A549 (cell line): ENCODE results near the gene OR8I2. TPM values are rescaled to one million over a fixed set of nuclear protein-coding genes. Genes with fewer than 3 reads are reported as not detected.

Source experiments
- ATAC-seq, 2 experiments: fragments of 200-7000 bp in 1 of 2; fragments of >200 bp in 1 of 2; cut with Nextera tagmentation in 1 of 2; cut with Tn5 transposase in 1 of 2; 3 replicates each; pipeline versions ENCODE4 v1.8.0 to v1.9.1; 2018 to 2020; ENCODE audit warnings: mild to moderate bottlenecking in 1 of 2, moderate library complexity in 1 of 2
- CTCF ChIA-PET: fragments of 300-600 bp; sonication (Branson Sonifier 250); formaldehyde crosslinking; extraction: SDS; loops from one replicate; lab custom pipeline; 2021; ENCODE audit warnings: antibody characterized with exemption, inconsistent platforms; lab: Yijun Ruan, JAX
- POLR2A ChIA-PET: fragments of 350-600 bp; formaldehyde crosslinking; extraction: SDS; loops from one replicate; lab custom pipeline; 2021; ENCODE audit warnings: antibody characterized with exemption, inconsistent platforms; lab: Yijun Ruan, JAX
- DNase-seq, 2 experiments: peaks; one replicate each; pipeline versions ENCODE4 v3.0.0 to v3.0.0-alpha.2; 2011 to 2016; ENCODE audit warnings: low read depth in 1 of 2, low spot score in 1 of 2
- FAIRE-seq: peaks from 2 replicates; lab custom pipeline; 2011; peaks lifted over from hg19 to GRCh38; lab: Jason Lieb, UNC
- H3K27ac ChIP-seq, 2 experiments: fragments of >200 bp; sonication (Bioruptor Twin); formaldehyde crosslinking; 3 replicates each; pipeline ENCODE4 v1.5.1; 2016 to 2017
- H3K4me1 ChIP-seq: fragments of >200 bp; sonication (Bioruptor Twin); formaldehyde crosslinking; 3 replicates; pipeline ENCODE4 v1.6.1; 2016
- H3K4me2 ChIP-seq: fragments of >200 bp; sonication (Bioruptor Twin); formaldehyde crosslinking; 3 replicates; pipeline ENCODE4 v1.6.1; 2016
- H3K4me3 ChIP-seq: fragments of >200 bp; sonication (Bioruptor Twin); formaldehyde crosslinking; 3 replicates; pipeline ENCODE4 v1.5.1; 2016
- H3K9me3 ChIP-seq: fragments of >200 bp; sonication (Bioruptor Twin); formaldehyde crosslinking; 3 replicates; pipeline ENCODE4 v1.6.1; 2016
- BCL3 ChIP-seq: fragments of >200 bp; sonication (Bioruptor Twin); formaldehyde crosslinking; IDR thresholded peaks from 3 replicates; pipeline ENCODE4 v1.6.1; 2016
- BHLHE40 ChIP-seq: IDR thresholded peaks from 2 replicates; pipeline ENCODE4 v1.6.1; 2012; ENCODE audit warnings: low read depth, low read length, inconsistent platforms
- CEBPB ChIP-seq, 2 experiments: fragments of >200 bp in 1 of 2; sonication (Bioruptor Twin) in 1 of 2; formaldehyde crosslinking in 1 of 2; IDR thresholded peaks; 2 replicates each; pipeline ENCODE4 v1.6.1; 2012 to 2016
- CHD2 ChIP-seq: fragments of 150-350 bp; IDR thresholded peaks from 2 replicates; pipeline ENCODE4 v1.6.1; 2014; ENCODE audit warnings: low read length; ENCODE audit not compliant: partially characterized antibody
- CTCF ChIP-seq: fragments of >200 bp; sonication (Bioruptor Twin); formaldehyde crosslinking; IDR thresholded peaks from 3 replicates; pipeline ENCODE4 v1.5.1; 2016
- E2F6 ChIP-seq: IDR thresholded peaks from 2 replicates; pipeline ENCODE4 v1.6.1; 2012; ENCODE audit warnings: low read depth, borderline replicate concordance
- EHF ChIP-seq: fragments of 250-450 bp; sonication (Bioruptor Pico); IDR thresholded peaks from 2 replicates; pipeline ENCODE4 v1.5.0; 2020; ENCODE audit warnings: mild to moderate bottlenecking
- EP300 ChIP-seq, 2 experiments: fragments of >200 bp; sonication (Bioruptor Twin); formaldehyde crosslinking; IDR thresholded peaks; 2 replicates in 1 of 2; 3 replicates in 1 of 2; pipeline ENCODE4 v1.6.1; 2016 to 2017
- ESRRA ChIP-seq: fragments of 150-350 bp; IDR thresholded peaks from 2 replicates; pipeline ENCODE4 v1.6.1; 2014; ENCODE audit warnings: mild to moderate bottlenecking, low read length, borderline replicate concordance
- HMGXB4 ChIP-seq: fragments of 250-450 bp; sonication (Bioruptor Pico); IDR thresholded peaks from 2 replicates; pipeline ENCODE4 v1.5.0; 2021; ENCODE audit warnings: mild to moderate bottlenecking, moderate library complexity, borderline replicate concordance
- HOXB5 ChIP-seq: fragments of 250-450 bp; sonication (Bioruptor Pico); IDR thresholded peaks from 2 replicates; pipeline ENCODE4 v1.5.0; 2020; ENCODE audit warnings: mild to moderate bottlenecking, moderate library complexity
- JUN ChIP-seq, 2 experiments: fragments of >200 bp; sonication (Bioruptor Twin); formaldehyde crosslinking; IDR thresholded peaks; 2 replicates in 1 of 2; 3 replicates in 1 of 2; pipeline ENCODE4 v1.6.1; 2016 to 2017
- KDM1A ChIP-seq: fragments of 200-600 bp; sonication (generic); IDR thresholded peaks from 2 replicates; pipeline ENCODE4 v1.6.1; 2016; ENCODE audit warnings: low read depth, mild to moderate bottlenecking
- KDM5A ChIP-seq: fragments of 200-600 bp; sonication (generic); IDR thresholded peaks from 2 replicates; pipeline ENCODE4 v1.6.1; 2016; ENCODE audit warnings: antibody characterized with exemption, mild to moderate bottlenecking
- NFE2L2 ChIP-seq: fragments of 150-350 bp; conservative IDR thresholded peaks from 2 replicates; pipeline ENCODE4 v1.6.1; 2014; ENCODE audit warnings: low read length
- NR3C1 ChIP-seq: fragments of >200 bp; sonication (Bioruptor Twin); formaldehyde crosslinking; IDR thresholded peaks from 3 replicates; pipeline ENCODE4 v1.6.1; 2017
- RAD21 ChIP-seq, 2 experiments: fragments of >200 bp in 1 of 2; sonication (Bioruptor Twin) in 1 of 2; formaldehyde crosslinking in 1 of 2; IDR thresholded peaks in 1 of 2; conservative IDR thresholded peaks in 1 of 2; 2 replicates in 1 of 2; 3 replicates in 1 of 2; pipeline ENCODE4 v1.6.1; 2012 to 2018; ENCODE audit warnings: inconsistent platforms in 1 of 2
- RARB ChIP-seq: fragments of 250-450 bp; sonication (Bioruptor Pico); IDR thresholded peaks from 2 replicates; pipeline ENCODE4 v1.8.0; 2021; ENCODE audit warnings: mild to moderate bottlenecking, moderate library complexity
- REST ChIP-seq: fragments of 200-600 bp; sonication (generic); IDR thresholded peaks from 2 replicates; pipeline ENCODE4 v1.6.1; 2016; ENCODE audit warnings: antibody characterized with exemption, mild to moderate bottlenecking, moderate library complexity
- SREBF2 ChIP-seq: fragments of 450-650 bp; IDR thresholded peaks from 2 replicates; pipeline ENCODE4 v1.6.1; 2014; ENCODE audit warnings: mild to moderate bottlenecking, moderate library complexity
- USF2 ChIP-seq: fragments of 450-650 bp; IDR thresholded peaks from 2 replicates; pipeline ENCODE4 v1.6.1; 2014; ENCODE audit warnings: antibody characterized with exemption
- ZFP36 ChIP-seq: fragments of 450-650 bp; IDR thresholded peaks from 2 replicates; pipeline ENCODE4 v1.6.1; 2014; ENCODE audit warnings: borderline replicate concordance; ENCODE audit not compliant: partially characterized antibody
- WGBS: methylation state at CpG from one replicate; pipeline ENCODE4 v1.1.6; 2017; ENCODE audit errors: missing lambda C conversion rate; 5-methylcytosine and 5-hydroxymethylcytosine counted together
- polyA minus RNA-seq: library from RNA; depleted of rRNA, polyadenylated mRNA; stranded (reverse); fragments of >200 nt; gene quantifications from 2 replicates; pipeline ENCODE4 v1.2.3, GENCODE V29; 2011; rRNA and poly(A)+ RNA removed
- polyA plus RNA-seq, 4 experiments: library from polyadenylated mRNA; depleted of rRNA in 3 of 4; stranded (reverse); fragments of >200 nt; fragmentation: RNase III in 1 of 4; extraction: RNeasy Plus Mini Kit Qiagen cat#74134 plus additional on column Dnase treatment in 1 of 4; gene quantifications; 2 replicates in 3 of 4; 3 replicates in 1 of 4; pipeline ENCODE4 v1.2.3, GENCODE V29; 2011 to 2017

Gene OR8I2
- not detected in 2 replicates for polyA plus RNA-seq (2011; rRNA removed)
- not detected in 2 replicates for polyA plus RNA-seq (2012; cell fraction: cytosol; rRNA removed)
- polyA plus RNA-seq (2012; cell fraction: nucleus; rRNA removed) = not detected in 2 replicates
- not detected in 3 replicates for polyA plus RNA-seq (2017; fragmentation: RNase III; extraction: RNeasy Plus Mini Kit Qiagen cat#74134 plus additional on column Dnase treatment)
- polyA minus RNA-seq = not detected in 2 replicates

GRCh38 chr11:56093008-56093407, at the start of gene OR8I2:
TSS of gene OR8I2 (plus strand) at chr11:56093308. CDS start at chr11:56093308, 0 bp downstream.
- Histone ChIP-seq H3K27ac (no peak within 1 kb of the TSS), H3K4me1 (no peaks in the 10 kb centered on the region), H3K4me3 (no peak within 1 kb of the TSS), H3K9me3 (no peaks in the 10 kb centered on the region), H3K4me2 (no peak within 1 kb of the TSS)
- no peak for FAIRE-seq
- TF ChIP-seq E2F6 (no peak), SREBF2 (no peak), BCL3 (no peak), USF2 (no peak), CEBPB (IDR thresholded peaks at IDR 0.05) (no peak), ZFP36 (no peak), RARB (CRISPR knock-in tag) (no peak), BHLHE40 (no peak), HMGXB4 (CRISPR knock-in tag) (no peak), HOXB5 (CRISPR knock-in tag) (no peak), NR3C1 (no peak)
- ChIA-PET CTCF (no interaction called here), POLR2A (no interaction called here)
- DNase-seq = no peak
- no peak for ATAC-seq
- WGBS = 8% methylated on average over 3 of the region's 3 CpGs

- Histone ChIP-seq H3K9me3 (no peaks in the 10 kb centered on the region; the same call in 2 of the 3 replicates), H3K27ac (no peak overlapping the region), H3K4me3 (no peak overlapping the region), H3K4me2 (no peak overlapping the region), H3K4me1 (no peaks in the 10 kb centered on the region)
- 0% methylated on average over 1 of the region's 1 CpG for WGBS
- TF ChIP-seq KDM5A (no peak), RAD21 (conservative IDR thresholded peaks at IDR 0.05 in 1 of 2, IDR thresholded peaks at IDR 0.05 in 1 of 2) (no peak), NR3C1 (no peak), REST (no peak), ESRRA (no peak), EP300 (IDR thresholded peaks at IDR 0.05) (no peak), HMGXB4 (CRISPR knock-in tag) (no peak), EHF (no peak), CTCF (no peak), JUN (IDR thresholded peaks at IDR 0.05) (no peak), CHD2 (no peak), NFE2L2 (no peak), E2F6 (no peak), ZFP36 (no peak), KDM1A (no peak)
- CTCF ChIA-PET = no interaction called here
- POLR2A ChIA-PET = no interaction called here
- DNase-seq (no peak), ATAC-seq (no peak), FAIRE-seq (no peak)
Observed at GRCh38 chr11:56045538-56045937, 47.6 kb upstream of the OR8I2 start.
